Keratinocyte (primary cell): ENCODE data around the gene SDHAF2. TPM values are rescaled to one million over a fixed set of nuclear protein-coding genes. Genes with fewer than 3 reads are reported as not detected.

Experiments
- DNase-seq: peaks from one replicate; pipeline ENCODE4 v3.0.0-alpha.2; 2011; ENCODE audit warnings: low read depth, missing footprints, low spot score
- FAIRE-seq: peaks from 2 replicates; lab custom pipeline; 2011; peaks lifted over from hg19 to GRCh38; lab: Jason Lieb, UNC
- H2AFZ ChIP-seq: 2 replicates; pipeline ENCODE4 v1.6.0; 2012; ENCODE audit warnings: low read length, control low read depth, inconsistent platforms; ENCODE audit not compliant: control insufficient read depth
- H3K27ac ChIP-seq: 2 replicates; pipeline ENCODE4 v1.5.1; 2011; ENCODE audit warnings: low read length; ENCODE audit not compliant: control insufficient read depth, insufficient read depth
- H3K27me3 ChIP-seq: 3 replicates; pipeline ENCODE4 v1.6.0; 2011; ENCODE audit warnings: low read length; ENCODE audit not compliant: control insufficient read depth, insufficient read depth; ENCODE audit errors: extremely low read depth
- H3K36me3 ChIP-seq, 2 experiments: 2 replicates in 1 of 2; 3 replicates in 1 of 2; pipeline ENCODE4 v1.5.1; 2011; ENCODE audit warnings: low read length in 2 of 2, mild to moderate bottlenecking in 1 of 2; ENCODE audit not compliant: control insufficient read depth in 2 of 2, insufficient read depth in 2 of 2; ENCODE audit errors: extremely low read depth in 1 of 2
- H3K4me1 ChIP-seq: 3 replicates; pipeline ENCODE4 v1.5.1; 2011; ENCODE audit warnings: low read length; ENCODE audit not compliant: control insufficient read depth, insufficient read depth; ENCODE audit errors: extremely low read depth
- H3K4me2 ChIP-seq: 3 replicates; pipeline ENCODE4 v1.6.0; 2011; ENCODE audit warnings: low read depth, low read length; ENCODE audit not compliant: control insufficient read depth, insufficient read depth; ENCODE audit errors: extremely low read depth
- H3K4me3 ChIP-seq, 3 experiments: fragments of 200-600 bp in 1 of 3; sonication (generic) in 1 of 3; 2 replicates in 2 of 3; 3 replicates in 1 of 3; pipeline ENCODE4 v1.5.1; 2011 to 2016; ENCODE audit warnings: low read length in 3 of 3, mild to moderate bottlenecking in 3 of 3, control low read depth in 2 of 3, inconsistent platforms in 1 of 3, low read depth in 1 of 3, mixed read lengths in 1 of 3, mixed run types in 1 of 3, moderate library complexity in 1 of 3; ENCODE audit not compliant: control insufficient read depth in 2 of 3, insufficient read depth in 2 of 3; ENCODE audit errors: extremely low read depth in 1 of 3
- H3K79me2 ChIP-seq: 2 replicates; pipeline ENCODE4 v1.6.0; 2012; ENCODE audit warnings: low read length; ENCODE audit not compliant: control insufficient read depth, insufficient read depth
- H3K9ac ChIP-seq: 3 replicates; pipeline ENCODE4 v1.6.0; 2011; ENCODE audit warnings: low read length; ENCODE audit not compliant: control insufficient read depth, insufficient read depth; ENCODE audit errors: extremely low read depth
- H3K9me1 ChIP-seq: 3 replicates; pipeline ENCODE4 v1.6.0; 2011; ENCODE audit warnings: low read length; ENCODE audit not compliant: control insufficient read depth, insufficient read depth; ENCODE audit errors: extremely low read depth
- H3K9me3 ChIP-seq: 2 replicates; pipeline ENCODE4 v1.5.1; 2012; ENCODE audit warnings: low read depth, low read length; ENCODE audit not compliant: control insufficient read depth
- H4K20me1 ChIP-seq: 3 replicates; pipeline ENCODE4 v1.6.0; 2011; ENCODE audit warnings: low read length; ENCODE audit not compliant: control insufficient read depth, insufficient read depth; ENCODE audit errors: extremely low read depth
- EZH2 ChIP-seq: IDR thresholded peaks from one replicate; pipeline ENCODE4 v1.6.1; 2012; ENCODE audit warnings: inconsistent platforms, mild to moderate bottlenecking, low read length, moderate library complexity
- dilution Hi-C: fragments of 300-500 bp; cut with MboI; formaldehyde crosslinking; loops from one replicate; pipeline ENCODE4 v1.7.0; 2020; ENCODE audit warnings: low sequenced_read_pairs; ENCODE audit not compliant: extremely low pct_ligation_motif_present
- polyA plus RNA-seq, 5 experiments: library from polyadenylated mRNA; depleted of rRNA in 3 of 5; stranded (reverse) in 3 of 5; stranded (forward) in 1 of 5; unstranded in 1 of 5; fragments of >200 nt; gene quantifications; 1 replicate in 1 of 5; 2 replicates in 3 of 5; 3 replicates in 1 of 5; pipeline versions ENCODE4 v1.2.1 to v1.2.3, GENCODE V29; 2011 to 2012; ENCODE audit warnings: missing spikeins in 2 of 5, low read depth in 1 of 5, low replicate concordance in 1 of 5
- TF ChIP-seq, protein P1 (sequence below), 3 experiments: IDR thresholded peaks in 1 of 3; conservative IDR thresholded peaks in 1 of 3; optimal IDR thresholded peaks in 1 of 3; 2 replicates in 2 of 3; 3 replicates in 1 of 3; pipeline versions ENCODE3 to v1.5.1; 2011; ENCODE audit warnings: low read length in 3 of 3, mild to moderate bottlenecking in 3 of 3, moderate library complexity in 2 of 3, control low read depth in 1 of 3, inconsistent platforms in 1 of 3; ENCODE audit not compliant: insufficient read depth in 2 of 3; ENCODE audit errors: extremely low read depth in 1 of 3

SDHAF2 gene
- polyA plus RNA-seq, 1 donor (not counting 4 experiments of a cell fraction or from before 2014, with no cell fraction given) = 56.4 TPM

DNA sequence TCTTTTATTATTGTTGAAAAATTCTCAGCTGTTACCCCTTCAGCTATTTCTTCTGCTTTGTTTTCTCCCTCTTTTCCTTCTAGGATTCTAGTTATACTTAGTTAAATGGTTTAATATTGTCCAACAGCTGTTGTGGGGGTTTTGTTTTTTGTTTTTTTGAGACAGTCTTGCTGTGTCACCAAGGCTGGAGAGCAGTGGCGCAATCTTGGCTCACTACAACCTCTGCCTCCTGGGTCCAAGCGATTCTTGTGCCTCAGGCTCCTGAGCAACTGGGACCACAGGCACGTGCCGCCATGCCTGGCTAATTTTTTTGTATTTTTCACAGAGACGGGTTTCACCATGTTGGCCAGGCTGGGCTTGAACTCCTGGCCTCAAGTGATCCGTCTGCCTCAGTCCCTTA is 12.7 kb downstream of the SDHAF2 start:
- no peaks in the 10 kb centered on the region for H3K9me1 ChIP-seq
- TF ChIP-seq, protein P1, sequence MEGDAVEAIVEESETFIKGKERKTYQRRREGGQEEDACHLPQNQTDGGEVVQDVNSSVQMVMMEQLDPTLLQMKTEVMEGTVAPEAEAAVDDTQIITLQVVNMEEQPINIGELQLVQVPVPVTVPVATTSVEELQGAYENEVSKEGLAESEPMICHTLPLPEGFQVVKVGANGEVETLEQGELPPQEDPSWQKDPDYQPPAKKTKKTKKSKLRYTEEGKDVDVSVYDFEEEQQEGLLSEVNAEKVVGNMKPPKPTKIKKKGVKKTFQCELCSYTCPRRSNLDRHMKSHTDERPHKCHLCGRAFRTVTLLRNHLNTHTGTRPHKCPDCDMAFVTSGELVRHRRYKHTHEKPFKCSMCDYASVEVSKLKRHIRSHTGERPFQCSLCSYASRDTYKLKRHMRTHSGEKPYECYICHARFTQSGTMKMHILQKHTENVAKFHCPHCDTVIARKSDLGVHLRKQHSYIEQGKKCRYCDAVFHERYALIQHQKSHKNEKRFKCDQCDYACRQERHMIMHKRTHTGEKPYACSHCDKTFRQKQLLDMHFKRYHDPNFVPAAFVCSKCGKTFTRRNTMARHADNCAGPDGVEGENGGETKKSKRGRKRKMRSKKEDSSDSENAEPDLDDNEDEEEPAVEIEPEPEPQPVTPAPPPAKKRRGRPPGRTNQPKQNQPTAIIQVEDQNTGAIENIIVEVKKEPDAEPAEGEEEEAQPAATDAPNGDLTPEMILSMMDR (optimal IDR thresholded peaks at IDR 0.05 in 1 of 3, IDR thresholded peaks at IDR 0.05 in 1 of 3, conservative IDR thresholded peaks at IDR 0.05 in 1 of 3; ENCODE audit: extremely low read depth in 1 of 3, insufficient read depth in 2 of 3, low read length in 3 of 3) = no peak
- no peak for TF ChIP-seq EZH2
- H2AFZ ChIP-seq = no peak overlapping the region
- H3K9ac ChIP-seq = no peak overlapping the region
- FAIRE-seq (no peak), DNase-seq (no peak)
- no peak overlapping the region for H3K4me3 ChIP-seq
- no peaks in the 10 kb centered on the region for H3K9me3 ChIP-seq
- no peaks in the 10 kb centered on the region for H4K20me1 ChIP-seq
- no peaks in the 10 kb centered on the region for H3K4me1 ChIP-seq
- dilution Hi-C loops = no loop called here
- H3K4me2 ChIP-seq = no peak overlapping the region
- no peaks in the 10 kb centered on the region for H3K27me3 ChIP-seq
- peaks cover 26% of the 10 kb centered on the region for H3K79me2 ChIP-seq
- no peak overlapping the region for H3K27ac ChIP-seq
- peaks cover 17 to 24% of the 10 kb centered on the region in 2 experiments for H3K36me3 ChIP-seq

DNA sequence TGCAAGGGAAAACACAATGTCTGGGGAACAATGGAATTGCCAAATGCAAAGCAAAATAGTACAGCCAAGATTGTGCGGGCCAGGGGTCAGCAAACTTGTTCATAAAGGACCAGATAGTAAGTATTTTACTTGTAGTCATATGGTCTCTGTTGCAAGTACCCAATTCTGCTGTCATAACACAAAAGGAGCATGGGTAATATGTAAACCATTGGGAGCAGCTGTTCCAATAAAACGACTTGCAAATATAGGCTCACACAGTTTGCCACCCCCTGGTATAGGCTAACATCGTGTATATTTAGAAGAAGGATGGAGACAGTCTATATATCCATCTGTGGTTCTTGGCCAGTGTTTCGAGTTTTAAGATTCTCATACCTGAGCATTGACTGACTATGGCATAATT is 15.6 kb downstream of the SDHAF2 start:
- DNase-seq = no peak
- Histone ChIP-seq H2AFZ (no peak overlapping the region), H3K4me3 (no peak overlapping the region), H3K4me1 (no peaks in the 10 kb centered on the region), H3K9me1 (no peaks in the 10 kb centered on the region), H3K27me3 (no peaks in the 10 kb centered on the region), H3K27ac (no peak overlapping the region), H3K9me3 (no peaks in the 10 kb centered on the region), H3K9ac (no peak overlapping the region), H3K79me2 (peaks cover 15% of the 10 kb centered on the region), H4K20me1 (no peaks in the 10 kb centered on the region), H3K36me3 (peaks cover 25 to 26% of the 10 kb centered on the region in 2 experiments), H3K4me2 (no peak overlapping the region)
- dilution Hi-C loops = no loop called here
- no peak for FAIRE-seq
- TF ChIP-seq, protein P1 (optimal IDR thresholded peaks at IDR 0.05 in 1 of 3, IDR thresholded peaks at IDR 0.05 in 1 of 3, conservative IDR thresholded peaks at IDR 0.05 in 1 of 3; ENCODE audit: extremely low read depth in 1 of 3, insufficient read depth in 2 of 3, low read length in 3 of 3) = no peak
- no peak for TF ChIP-seq EZH2
